GM21737 (cell line): ENCODE results near the gene PLEKHG5.
"Not testable (repeated sequence)": the region's sequence is repeated elsewhere in the genome, so short reads cannot be mapped to it uniquely, and the experiment has no call there.

ENCODE experiments used
- ATAC-seq: cut with Tn5 transposase; IDR thresholded peaks from one replicate; pipeline ENCODE4 v1.9.1; 2021; ENCODE audit warnings: mild to moderate bottlenecking, moderate library complexity; ENCODE audit not compliant: unreplicated experiment

The PLEKHG5 gene

GRCh38 chr1:6447016-6447817 lies 44.2 kb downstream of the PLEKHG5 start:
- ATAC-seq: no peak

GRCh38 chr1:6446665-6447015 lies 44.8 kb downstream of the PLEKHG5 start:
- no peak for ATAC-seq

- not testable (repeated sequence) for ATAC-seq
Observed at GRCh38 chr1:6445929-6446328, 45.5 kb downstream of the PLEKHG5 start.

- ATAC-seq: no peak
Observed at GRCh38 chr1:6445062-6445763, 46.3 kb downstream of the PLEKHG5 start.

GRCh38 chr1:6444377-6444776 lies 47.1 kb downstream of the PLEKHG5 start:
- ATAC-seq: no peak

GRCh38 chr1:6443339-6444115 lies 47.9 kb downstream of the PLEKHG5 start:
- ATAC-seq: no peak

- no peak for ATAC-seq
Observed at GRCh38 chr1:6441586-6441985, 49.9 kb downstream of the PLEKHG5 start.

- ATAC-seq: no peak
Observed at GRCh38 chr1:6440198-6441126, 51.0 kb downstream of the PLEKHG5 start.

- ATAC-seq: no peak
Observed at GRCh38 chr1:6438047-6438525, 53.4 kb downstream of the PLEKHG5 start.

- not testable (repeated sequence) for ATAC-seq
Observed at GRCh38 chr1:6437012-6437700, 54.3 kb downstream of the PLEKHG5 start.

GRCh38 chr1:6436277-6436676 lies 55.2 kb downstream of the PLEKHG5 start:
- ATAC-seq: not testable (repeated sequence)

GRCh38 chr1:6435547-6435946 lies 55.9 kb downstream of the PLEKHG5 start:
- ATAC-seq: no peak

GRCh38 chr1:6435129-6435528 lies 56.3 kb downstream of the PLEKHG5 start:
- no peak for ATAC-seq

- ATAC-seq: no peak
Observed at GRCh38 chr1:6434186-6434585, 57.3 kb downstream of the PLEKHG5 start.

GRCh38 chr1:6431645-6432579 lies 59.6 kb downstream of the PLEKHG5 start:
- ATAC-seq: not testable (repeated sequence)

GRCh38 chr1:6429660-6430411 lies 61.6 kb downstream of the PLEKHG5 start:
- not testable (repeated sequence) for ATAC-seq

- ATAC-seq: not testable (repeated sequence)
Observed at GRCh38 chr1:6428453-6428852, 63.0 kb downstream of the PLEKHG5 start.
